GM10266 (cell line): Measurements from ENCODE around the gene INTS1.

Experiments used
- DNase-seq: peaks from one replicate; pipeline ENCODE4 v3.0.0; 2012; ENCODE audit errors: extremely low spot score
- CTCF ChIP-seq: IDR thresholded peaks from 2 replicates; pipeline ENCODE4 v1.5.1; 2012; ENCODE audit warnings: mild to moderate bottlenecking, low read depth; ENCODE audit not compliant: control insufficient read depth, insufficient read depth; ENCODE audit errors: missing control alignments

The INTS1 gene

GRCh38 chr7:1549357-1550004, 45.3 kb upstream of the INTS1 start:
- no peak for DNase-seq
- no peak for TF ChIP-seq CTCF

GRCh38 chr7:1548944-1549343, 44.8 kb upstream of the INTS1 start:
- no peak for DNase-seq
- TF ChIP-seq CTCF = no peak

- no peak for DNase-seq
- TF ChIP-seq CTCF = peak; percentile 13
These were observed 44.2 kb upstream of the INTS1 start for GRCh38 chr7:1548438-1548831.

GRCh38 chr7:1547777-1548437, 43.7 kb upstream of the INTS1 start:
- TF ChIP-seq CTCF = no peak
- DNase-seq = no peak

- no peak for DNase-seq
- TF ChIP-seq CTCF = no peak
These were observed 43.0 kb upstream of the INTS1 start for GRCh38 chr7:1546909-1547776.

- no peak for TF ChIP-seq CTCF
These were observed 42.2 kb upstream of the INTS1 start for GRCh38 chr7:1546274-1546908.

More at GRCh38 chr7:1546274-1546908, 42.2 kb upstream of the INTS1 start:
- DNase-seq = no peak
